ENCODE measurements around the gene PDCD11.
"Not testable (repeated sequence)": the region's sequence is repeated elsewhere in the genome, so short reads cannot be mapped to it uniquely, and the experiment has no call there.

PDCD11 gene

GRCh38 chr10:103475437-103475836 lies 79.0 kb downstream of the PDCD11 start:
- no peak for DNase-seq

- no peak for DNase-seq
Measured at GRCh38 chr10:103476046-103476768, 79.8 kb downstream of the PDCD11 start.

- DNase-seq, result no peak
Measured at GRCh38 chr10:103478671-103479070, 82.2 kb downstream of the PDCD11 start.

- DNase-seq, result no peak
Measured at GRCh38 chr10:103479135-103479534, 82.7 kb downstream of the PDCD11 start, which contains the start of gene CALHM3. Gene CALHM3, minus strand, starts transcription at chr10:103479240. Its CDS starts 208 bp downstream, at chr10:103479032.

- no peak for DNase-seq
Measured at GRCh38 chr10:103480521-103480920, 84.1 kb downstream of the PDCD11 start.

GRCh38 chr10:103481974-103482531 lies 85.6 kb downstream of the PDCD11 start:
- DNase-seq, result peak; percentile 72

- not testable (repeated sequence) for DNase-seq
Measured at GRCh38 chr10:103486635-103487409, 90.4 kb downstream of the PDCD11 start.

GRCh38 chr10:103487410-103487708 lies 90.9 kb downstream of the PDCD11 start:
- no peak for DNase-seq

GRCh38 chr10:103490986-103491314 lies 94.5 kb downstream of the PDCD11 start:
- DNase-seq, result no peak

GRCh38 chr10:103491729-103492364 lies 95.4 kb downstream of the PDCD11 start:
- no peak for DNase-seq

GRCh38 chr10:103492655-103493261 lies 96.3 kb downstream of the PDCD11 start:
- DNase-seq, result no peak

- DNase-seq, result no peak
Measured at GRCh38 chr10:103493362-103493915, 97.0 kb downstream of the PDCD11 start, which contains the start of gene NEURL1. Gene NEURL1, plus strand, starts transcription at chr10:103493705. Its CDS starts 683 bp downstream, at chr10:103494388.

- DNase-seq, result no peak
Measured at GRCh38 chr10:103493916-103494877, 97.8 kb downstream of the PDCD11 start.

GRCh38 chr10:103495321-103495720 lies 98.9 kb downstream of the PDCD11 start:
- no peak for DNase-seq

All from hematopoietic multipotent progenitor cell treated with erythropoietin and hydrocortisone succinate and interleukin-3 and kit ligand, for 8 days (in vitro differentiated cells).